Heart right ventricle (tissue), 16 donors: ENCODE results near the gene TLCD1. TPM values are rescaled to one million over a fixed set of nuclear protein-coding genes. Genes with fewer than 3 reads are reported as not detected.
A peak's percentile ranks its signal among the peaks of the same experiment; 100 is the strongest.

Experiments used
- ATAC-seq, 8 donors: fragments of 200-7000 bp; cut with Tn5 transposase; one replicate each; pipeline ENCODE4 v1.9.1; 2020; ENCODE audit warnings: mild to moderate bottlenecking in 8 of 8, moderate library complexity in 8 of 8, moderate number of reproducible peaks in 1 of 8
- DNase-seq, 2 donors: peaks; one replicate each; pipeline ENCODE4 v3.0.0-alpha.2; 2020
- H3K27ac ChIP-seq, 10 donors: fragments of 200-600 bp; sonication (generic) in 2 of 10; one replicate each; pipeline versions ENCODE4 v1.5.0 to v1.8.0; 2020 to 2022; ENCODE audit warnings: mild to moderate bottlenecking in 3 of 10
- H3K27me3 ChIP-seq, 7 donors: fragments of 200-600 bp; one replicate each; pipeline ENCODE4 v1.8.0; 2021 to 2022; ENCODE audit warnings: mild to moderate bottlenecking in 2 of 7
- H3K36me3 ChIP-seq, 9 donors: fragments of 200-600 bp; sonication (generic) in 1 of 9; one replicate each; pipeline versions ENCODE4 v1.5.0 to v1.8.0; 2020 to 2022; ENCODE audit warnings: mild to moderate bottlenecking in 2 of 9
- H3K4me1 ChIP-seq, 9 donors: fragments of 200-600 bp; sonication (generic) in 1 of 9; one replicate each; pipeline versions ENCODE4 v1.5.0 to v1.8.0; 2020 to 2022; ENCODE audit warnings: mild to moderate bottlenecking in 4 of 9
- H3K4me3 ChIP-seq, 10 donors: fragments of 200-600 bp; sonication (generic) in 2 of 10; one replicate each; pipeline versions ENCODE4 v1.5.0 to v1.8.0; 2020 to 2022; ENCODE audit warnings: mild to moderate bottlenecking in 7 of 10, moderate library complexity in 2 of 10
- H3K9me3 ChIP-seq, 11 donors: fragments of 200-600 bp in 10 of 11; sonication (generic) in 2 of 11; one replicate each; pipeline versions ENCODE4 v1.5.0 to v1.8.0; 2013 to 2022; ENCODE audit warnings: mild to moderate bottlenecking in 2 of 11, control low read depth in 1 of 11, moderate library complexity in 1 of 11
- WGBS, 2 donors: extraction: QIAGEN DNeasy Blood & Tissue Kit; methylation state at CpG; one replicate each; pipeline ENCODE4 v1.1.7; 2013; ENCODE audit warnings: inconsistent platforms in 1 of 2; 5-methylcytosine and 5-hydroxymethylcytosine counted together
- intact Hi-C, 10 donors: fragments of 100-400 bp; cut with DNase I; formaldehyde crosslinking; loops; one replicate each; pipeline versions ENCODE4 v1.11.1 to v1.14.2; 2022
- polyA plus RNA-seq, 2 donors: library from polyadenylated mRNA; stranded (reverse); fragments of 200-250 nt; gene quantifications; one replicate each; pipeline ENCODE4 v1.2.3, GENCODE V29; 2013
- total RNA-seq, 10 donors: library from RNA; stranded (reverse); fragmentation: NEBNext Ultra II Directional in 3 of 10; extraction: Animal tissue kit (Norgen Biotek cat#: 25700) in 3 of 10; gene quantifications; one replicate each; pipeline versions ENCODE4 v1.2.1 to v1.2.4, GENCODE V29; 2021 to 2023
- TF ChIP-seq, protein P1 (sequence below), 9 donors: fragments of 200-600 bp; sonication (generic) in 2 of 9; IDR thresholded peaks; one replicate each; pipeline versions ENCODE4 v1.5.0 to v1.8.0; 2021 to 2022; ENCODE audit warnings: antibody characterized with exemption in 9 of 9, mild to moderate bottlenecking in 5 of 9, moderate library complexity in 1 of 9
- donor health status: Arrhythmogenic right ventricular cardiomyopathy.
- donor health status: ischemic (EF 13 %, LVEDD 7.1; RV severe dilation, severe dysfunction).
- donor health status: healthy with polysubstance abuse.
- donor health status: DM: no; HTN: yes; CAD: no.
- donor health status: DM: no; HTN: no; CAD: no.
- donor health status: ischemic (EF 25% LVEDD 6.9; RV normal size, moderate dysfunction).
- donor health status: ischemic (EF 25% LVEDD 5.7; RV mildly dilated, moderate dysfunction).
- donor health status: healthy.
- donor health status: DM: yes; HTN: yes; CAD: no.
- donor health status: Ischemic cardiomyopathy.
- donor health status: ischemic (EF 35%, LVEDD 5.7; RV mildly dilated, moderate dysfunction).
- donor health status: nonischemic (EF 11% LVEDD 7.7; RV severe dilation, severe dysfunction).
- donor health status: DM: yes; HTN: yes; CAD: no.
- donor health status: PGD.
- donor health status: ischemic (EF 29% LVEDD 5.4; RV normal size, mild dysfunction).
- donor health status: nonischemic (EF 23%, LVEDD 6.1; RV moderate dilation, normal function).

The TLCD1 gene
- total and polyA plus RNA-seq, 12 donors, result 0.36 to 9.3 (median 1.1) TPM

DNA sequence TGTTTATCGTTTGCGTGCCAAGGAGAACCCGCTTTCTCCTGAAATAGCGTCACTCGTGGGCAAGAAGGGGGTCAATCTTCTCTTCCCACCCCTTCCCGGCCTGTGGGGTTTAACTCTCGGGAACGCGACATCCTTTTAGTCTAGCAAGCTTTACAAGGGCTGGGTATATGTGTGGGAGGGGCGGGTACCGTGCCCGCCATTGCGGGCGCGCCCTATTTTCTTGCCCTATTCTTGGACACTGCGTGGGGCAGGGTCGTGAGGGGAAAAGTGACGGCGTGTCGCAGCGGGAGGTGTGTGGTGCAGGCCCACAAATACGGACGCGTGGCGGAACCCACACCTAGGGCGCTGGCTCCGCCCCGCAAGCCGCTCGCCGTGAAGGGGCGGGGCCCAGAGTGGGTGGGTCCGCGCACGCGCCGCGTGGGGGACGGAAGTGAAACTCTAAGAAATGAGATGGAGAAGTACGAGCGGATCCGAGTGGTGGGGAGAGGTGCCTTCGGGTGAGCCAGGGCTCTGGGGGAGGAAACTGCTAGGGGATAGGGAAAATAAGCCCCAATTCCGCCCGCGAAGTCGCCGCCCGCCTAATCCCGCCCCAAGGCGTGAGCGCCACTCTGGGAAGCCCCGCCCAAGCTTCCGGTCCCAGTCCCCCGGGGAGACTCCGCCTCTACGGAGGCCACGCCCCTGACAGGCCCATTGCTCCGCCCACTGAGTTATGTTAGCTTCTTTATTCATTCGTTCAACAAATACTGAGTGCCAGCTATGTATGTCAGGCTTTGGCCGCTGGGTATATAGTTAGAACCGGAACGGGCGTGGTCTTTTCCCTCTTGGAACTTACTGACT lies 2.5 kb upstream of the TLCD1 start, which contains the start of gene NEK8:
Gene NEK8 (plus strand): TSS at position 425 of the 837 bp plus-strand sequence. CDS start 26 bp downstream, at position 451.
- peak within 1 kb of the TSS; percentile 66 to 98 (median 92) for H3K27ac ChIP-seq
- DNase-seq, result peak; percentile 96
- intact Hi-C loops, result loop anchor here in 6 of 10 donors (2.0 to 10.0 kb wide), 8 partner anchors 16 to 386 kb away; partner anchors contain the start of genes PHF12 (in 4 of the 6), TRAF4 (in 2 of the 6) and DHRS13 (in 1 of the 6)
- TF ChIP-seq, protein P1, sequence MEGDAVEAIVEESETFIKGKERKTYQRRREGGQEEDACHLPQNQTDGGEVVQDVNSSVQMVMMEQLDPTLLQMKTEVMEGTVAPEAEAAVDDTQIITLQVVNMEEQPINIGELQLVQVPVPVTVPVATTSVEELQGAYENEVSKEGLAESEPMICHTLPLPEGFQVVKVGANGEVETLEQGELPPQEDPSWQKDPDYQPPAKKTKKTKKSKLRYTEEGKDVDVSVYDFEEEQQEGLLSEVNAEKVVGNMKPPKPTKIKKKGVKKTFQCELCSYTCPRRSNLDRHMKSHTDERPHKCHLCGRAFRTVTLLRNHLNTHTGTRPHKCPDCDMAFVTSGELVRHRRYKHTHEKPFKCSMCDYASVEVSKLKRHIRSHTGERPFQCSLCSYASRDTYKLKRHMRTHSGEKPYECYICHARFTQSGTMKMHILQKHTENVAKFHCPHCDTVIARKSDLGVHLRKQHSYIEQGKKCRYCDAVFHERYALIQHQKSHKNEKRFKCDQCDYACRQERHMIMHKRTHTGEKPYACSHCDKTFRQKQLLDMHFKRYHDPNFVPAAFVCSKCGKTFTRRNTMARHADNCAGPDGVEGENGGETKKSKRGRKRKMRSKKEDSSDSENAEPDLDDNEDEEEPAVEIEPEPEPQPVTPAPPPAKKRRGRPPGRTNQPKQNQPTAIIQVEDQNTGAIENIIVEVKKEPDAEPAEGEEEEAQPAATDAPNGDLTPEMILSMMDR (IDR thresholded peaks at IDR 0.05), result no peak
- H3K27me3 ChIP-seq, result no peaks in the 10 kb centered on the region
- peaks cover 0 to 18% (median 13%) of the 10 kb centered on the region in 9 donors for H3K36me3 ChIP-seq
- no peaks in the 10 kb centered on the region for H3K9me3 ChIP-seq
- peaks cover 10 to 51% (median 25%) of the 10 kb centered on the region in 9 donors for H3K4me1 ChIP-seq
- 0% methylated on average over 64 of the region's 64 CpGs for WGBS, 2 donors
- H3K4me3 ChIP-seq, result peak within 1 kb of the TSS; percentile 50 to 89 (median 78)
- peak; percentile 78 to 88 (median 86) for ATAC-seq

DNA sequence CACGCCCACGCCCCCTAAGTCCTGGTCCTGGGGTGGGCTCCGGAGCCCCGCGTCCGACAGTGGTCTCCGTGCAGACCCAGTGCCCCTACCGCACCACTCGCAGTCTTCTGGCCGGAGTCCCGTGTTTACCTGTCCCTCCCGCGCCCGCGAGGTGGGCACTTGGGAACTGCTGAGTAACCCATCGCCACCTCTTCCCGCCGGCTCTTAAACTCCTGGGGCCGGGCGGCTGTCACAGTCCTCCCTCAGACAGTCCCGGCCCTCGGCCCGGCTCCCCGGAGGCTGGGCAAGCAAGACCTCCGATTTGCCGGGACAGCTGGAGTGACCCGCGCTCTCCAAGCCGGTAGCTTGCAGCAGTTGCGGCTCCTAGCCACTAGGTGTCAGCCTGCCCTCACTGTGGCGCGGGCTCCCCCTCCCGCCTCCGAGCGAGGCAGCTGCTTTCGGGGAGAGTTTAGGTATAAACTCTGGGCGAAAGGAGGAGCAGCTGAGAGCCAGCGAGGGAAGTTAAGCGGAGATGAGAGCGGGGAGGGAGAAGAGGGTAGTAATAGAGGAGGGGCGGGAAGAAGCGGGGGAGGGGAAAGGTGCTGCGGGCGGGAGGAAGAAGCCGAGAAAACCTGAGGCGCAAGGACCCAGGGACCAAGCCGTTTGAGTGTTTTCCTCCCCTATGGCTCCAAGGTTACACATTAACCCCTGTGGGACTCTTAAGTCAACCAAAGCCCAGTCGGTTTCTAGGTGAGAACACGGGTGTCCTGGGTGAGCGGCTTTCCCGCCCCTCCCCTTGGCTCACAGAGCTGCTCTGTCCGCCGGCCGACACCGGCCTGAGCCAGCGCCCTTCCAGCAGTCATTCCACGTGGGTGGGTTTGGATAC lies 826 bp upstream of the TLCD1 start:
- 0% methylated on average over 57 of the region's 57 CpGs for WGBS, 2 donors
- H3K27me3 ChIP-seq, result no peaks in the 10 kb centered on the region
- peaks cover 0 to 35% (median 29%) of the 10 kb centered on the region in 9 donors for H3K36me3 ChIP-seq
- peak overlapping the region in 9 of 10 donors; percentile 5 to 98 (median 90) for H3K27ac ChIP-seq
- H3K4me1 ChIP-seq, result peaks cover 15 to 62% (median 35%) of the 10 kb centered on the region in 9 donors
- no peaks in the 10 kb centered on the region for H3K9me3 ChIP-seq
- H3K4me3 ChIP-seq, result peak overlapping the region; percentile 50 to 89 (median 78)
- DNase-seq (peak; percentile 90 to 92), ATAC-seq (peak; percentile 71 to 88 (median 82))
- TF ChIP-seq, protein P1 (IDR thresholded peaks at IDR 0.05), result peak; percentile 98 to 100 (median 99)
- intact Hi-C loops, result loop anchor here in 7 of 10 donors (1.0 to 10.0 kb wide), 7 partner anchors 22 to 388 kb away; partner anchors contain the start of genes PHF12 (in 4 of the 7) and DHRS13 (in 1 of the 7)

DNA sequence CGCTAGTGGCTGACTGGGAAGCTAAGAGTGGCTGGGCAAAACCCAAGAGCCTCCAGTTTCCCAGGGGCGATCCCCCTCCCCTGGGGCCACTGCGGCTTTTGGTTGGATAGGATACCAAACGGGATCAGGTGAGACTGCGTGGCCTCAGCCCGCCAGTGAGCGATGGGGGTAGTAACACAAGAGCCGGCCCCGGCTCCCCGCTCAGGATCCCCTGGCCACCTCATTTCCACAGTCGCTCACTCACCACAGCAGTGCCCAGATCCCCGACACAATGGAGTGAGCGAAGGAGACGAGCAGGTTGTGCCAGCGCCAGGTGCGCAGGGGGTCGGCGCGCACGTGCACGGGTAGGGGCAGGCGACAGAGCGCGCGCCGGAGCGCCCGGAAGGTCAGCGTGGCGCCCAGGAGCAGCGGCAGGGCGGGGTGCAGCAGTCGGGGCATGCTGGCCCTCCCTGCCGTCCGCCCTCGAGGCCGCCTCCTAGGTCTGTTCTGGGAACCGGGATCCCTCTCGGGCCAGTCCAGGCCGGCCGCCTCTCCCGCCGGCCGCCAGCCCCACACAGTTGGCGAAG lies 290 bp downstream of the TLCD1 start:
- Histone ChIP-seq H3K36me3 (peaks cover 0 to 46% (median 34%) of the 10 kb centered on the region in 9 donors), H3K9me3 (no peaks in the 10 kb centered on the region), H3K27ac (peak overlapping the region in 8 of 10 donors; percentile 5 to 98 (median 69)), H3K27me3 (no peaks in the 10 kb centered on the region), H3K4me3 (peak overlapping the region; percentile 19 to 89 (median 78)), H3K4me1 (peaks cover 26 to 73% (median 46%) of the 10 kb centered on the region in 9 donors)
- ATAC-seq (peak in 4 of 8 donors; percentile 1 to 30 (median 12)), DNase-seq (peak; percentile 39 to 70)
- intact Hi-C loops, result loop anchor here in 7 of 10 donors (1.0 to 10.0 kb wide), 6 partner anchors 25 to 389 kb away; partner anchors contain the start of genes PHF12 (in 4 of the 7) and DHRS13 (in 1 of the 7)
- TF ChIP-seq, protein P1 (IDR thresholded peaks at IDR 0.05), result no peak
- WGBS, 2 donors, result 1 to 2% methylated on average over 45 of the region's 45 CpGs
